ENCODE measurements around the gene TUBAL3.

Gene TUBAL3

GRCh38 chr10:5373891-5374611, 30.6 kb downstream of the TUBAL3 start:
- no peak for DNase-seq

GRCh38 chr10:5373307-5373706, 31.3 kb downstream of the TUBAL3 start:
- no peak for DNase-seq

- no peak for DNase-seq
Measured at GRCh38 chr10:5370493-5371352, 33.9 kb downstream of the TUBAL3 start.

- DNase-seq = no peak
Measured at GRCh38 chr10:5369362-5370158, 35.1 kb downstream of the TUBAL3 start.

GRCh38 chr10:5365928-5366327, 38.7 kb downstream of the TUBAL3 start:
- DNase-seq = no peak

- no peak for DNase-seq
Measured at GRCh38 chr10:5364890-5365338, 39.7 kb downstream of the TUBAL3 start, which contains the start of gene UCN3. TSS of gene UCN3 (plus strand) at chr10:5364966. CDS start at chr10:5373721, 8,755 bp downstream.

- no peak for DNase-seq
Measured at GRCh38 chr10:5364374-5364773, 40.3 kb downstream of the TUBAL3 start.

- DNase-seq = no peak
Measured at GRCh38 chr10:5362873-5363272, 41.8 kb downstream of the TUBAL3 start.

GRCh38 chr10:5361966-5362365, 42.7 kb downstream of the TUBAL3 start:
- peak in 1 of 3 donors; percentile 14 for DNase-seq

- DNase-seq = no peak
Measured at GRCh38 chr10:5360318-5360915, 44.2 kb downstream of the TUBAL3 start.

- peak; percentile 11 to 47 (median 46) for DNase-seq
Measured at GRCh38 chr10:5356302-5356763, 48.3 kb downstream of the TUBAL3 start.

GRCh38 chr10:5355594-5356301, 48.9 kb downstream of the TUBAL3 start:
- peak; percentile 11 to 31 (median 22) for DNase-seq

GRCh38 chr10:5354068-5354467, 50.6 kb downstream of the TUBAL3 start:
- no peak for DNase-seq

- no peak for DNase-seq
Measured at GRCh38 chr10:5349362-5349761, 55.3 kb downstream of the TUBAL3 start.

GRCh38 chr10:5346881-5347280, 57.7 kb downstream of the TUBAL3 start:
- DNase-seq = no peak

GRCh38 chr10:5344746-5345145, 59.9 kb downstream of the TUBAL3 start:
- DNase-seq = no peak

- DNase-seq = no peak
Measured at GRCh38 chr10:5343979-5344378, 60.6 kb downstream of the TUBAL3 start.

- peak in 2 of 3 donors; percentile 41 for DNase-seq
Measured at GRCh38 chr10:5343561-5343960, 61.1 kb downstream of the TUBAL3 start.
